ENCODE results near the gene IL1RL2.

DNA sequence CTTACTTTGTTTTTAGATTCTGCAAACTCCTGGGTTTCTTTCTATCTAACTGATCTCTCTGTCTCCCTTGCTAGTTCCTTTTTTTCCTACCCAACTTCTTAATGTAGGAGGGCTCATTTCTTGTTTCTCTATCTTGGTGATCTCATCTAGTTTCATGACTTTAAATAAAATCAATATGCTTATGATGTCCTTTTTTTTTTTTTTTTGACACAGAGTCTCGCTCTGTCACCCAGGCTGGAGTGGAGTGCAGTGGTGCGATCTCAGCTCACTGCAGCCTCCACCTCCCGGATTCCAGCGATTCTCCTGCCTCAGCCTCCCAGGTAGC is 82.3 kb downstream of the IL1RL2 start:
- no peak for TF ChIP-seq POLR2AphosphoS5 (IDR thresholded peaks at IDR 0.05; ENCODE audit: low read depth, low read length)
- TF ChIP-seq, protein P1, sequence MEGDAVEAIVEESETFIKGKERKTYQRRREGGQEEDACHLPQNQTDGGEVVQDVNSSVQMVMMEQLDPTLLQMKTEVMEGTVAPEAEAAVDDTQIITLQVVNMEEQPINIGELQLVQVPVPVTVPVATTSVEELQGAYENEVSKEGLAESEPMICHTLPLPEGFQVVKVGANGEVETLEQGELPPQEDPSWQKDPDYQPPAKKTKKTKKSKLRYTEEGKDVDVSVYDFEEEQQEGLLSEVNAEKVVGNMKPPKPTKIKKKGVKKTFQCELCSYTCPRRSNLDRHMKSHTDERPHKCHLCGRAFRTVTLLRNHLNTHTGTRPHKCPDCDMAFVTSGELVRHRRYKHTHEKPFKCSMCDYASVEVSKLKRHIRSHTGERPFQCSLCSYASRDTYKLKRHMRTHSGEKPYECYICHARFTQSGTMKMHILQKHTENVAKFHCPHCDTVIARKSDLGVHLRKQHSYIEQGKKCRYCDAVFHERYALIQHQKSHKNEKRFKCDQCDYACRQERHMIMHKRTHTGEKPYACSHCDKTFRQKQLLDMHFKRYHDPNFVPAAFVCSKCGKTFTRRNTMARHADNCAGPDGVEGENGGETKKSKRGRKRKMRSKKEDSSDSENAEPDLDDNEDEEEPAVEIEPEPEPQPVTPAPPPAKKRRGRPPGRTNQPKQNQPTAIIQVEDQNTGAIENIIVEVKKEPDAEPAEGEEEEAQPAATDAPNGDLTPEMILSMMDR (IDR thresholded peaks at IDR 0.05) = no peak
- no peak for TF ChIP-seq SIN3A (IDR thresholded peaks at IDR 0.05; ENCODE audit: borderline replicate concordance, insufficient read depth, low read depth, low read length)
